Stimulated activated CD8-positive, alpha-beta memory T cell treated with anti-CD3 and anti-CD28 coated beads, Interleukin-12 subunit alpha, Interleukin-12 subunit beta, amount 100 ng/mL, for 24 hours (primary cell): ENCODE data around the gene TUFT1.
"Not testable (repeated sequence)": the region's sequence is repeated elsewhere in the genome, so short reads cannot be mapped to it uniquely, and the experiment has no call there.

Experiments used
- DNase-seq: peaks from one replicate; pipeline ENCODE4 v3.0.0-alpha.2; 2020; ENCODE audit errors: extremely low read depth

TUFT1 gene

DNA sequence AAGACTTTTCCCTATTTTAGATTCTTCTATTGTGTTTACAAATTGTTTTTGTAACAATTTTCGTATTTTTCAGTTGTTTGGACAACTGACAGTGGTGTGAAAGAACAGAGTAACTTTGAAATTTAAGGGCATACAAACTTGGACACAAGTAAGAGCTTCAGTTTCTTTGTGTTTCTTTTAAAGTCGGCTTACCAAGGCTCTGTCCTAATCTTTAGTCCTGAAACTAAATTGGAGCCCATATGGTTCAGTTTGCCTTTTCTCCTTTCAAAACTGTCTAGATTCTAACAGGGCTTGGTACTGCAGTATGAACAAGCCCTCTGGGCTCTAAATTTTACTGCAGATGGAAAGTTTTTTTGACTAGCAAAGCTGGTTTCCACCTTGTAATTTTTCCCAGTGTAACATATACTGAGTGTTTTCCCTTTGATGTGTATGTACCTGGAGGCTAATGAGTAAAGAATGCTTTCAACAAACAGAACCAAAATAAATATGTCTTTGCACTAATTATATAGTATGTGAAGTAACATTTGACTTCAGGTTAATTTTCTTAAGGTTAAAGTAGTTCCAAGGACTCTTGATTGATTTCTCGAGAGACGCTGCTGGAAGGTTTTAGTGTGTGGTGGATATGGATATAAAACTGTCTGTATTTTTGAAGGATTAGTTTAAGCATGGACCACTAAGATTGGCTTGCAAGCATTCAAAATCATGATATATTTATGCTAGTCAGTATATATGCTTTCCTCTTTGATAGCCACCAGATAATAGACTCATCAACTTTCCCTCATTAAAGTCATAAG, 75.8 kb downstream of the TUFT1 start:
- no peak for DNase-seq

DNA sequence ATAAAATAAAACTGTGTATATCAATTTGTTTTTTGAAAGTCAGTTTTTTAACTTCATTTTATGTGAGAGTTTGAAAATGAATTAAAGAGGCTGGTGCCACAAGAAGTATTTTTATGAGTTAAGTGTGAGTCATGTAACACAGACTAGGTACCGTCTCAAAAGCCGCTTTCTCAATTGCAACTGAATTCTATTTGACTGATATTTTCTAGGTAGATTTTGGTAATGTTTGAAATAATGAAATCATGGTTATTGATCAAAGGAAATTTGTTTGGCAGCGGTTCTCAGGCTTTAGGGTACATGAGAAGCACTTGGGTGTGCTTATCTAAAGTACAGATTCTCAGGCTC, 76.4 kb downstream of the TUFT1 start:
- no peak for DNase-seq

DNA sequence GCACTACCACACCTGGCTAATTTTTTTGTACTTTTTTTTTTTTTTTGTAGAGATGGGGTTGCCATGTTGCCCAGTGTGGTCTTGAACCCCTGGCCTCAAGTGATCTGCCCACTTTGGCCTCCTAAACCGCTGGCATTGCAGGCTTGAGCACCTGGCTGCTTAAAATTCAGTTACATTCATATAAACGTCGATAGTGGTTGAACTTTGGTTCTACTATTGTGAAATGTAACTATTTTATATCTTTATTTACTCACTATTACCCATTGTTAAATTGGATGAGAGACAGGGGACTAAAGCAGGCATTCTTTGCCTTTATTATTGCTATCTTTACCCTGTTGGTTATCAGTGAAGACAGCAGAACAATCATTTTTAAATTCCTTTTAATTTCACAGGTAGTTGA, 77.9 kb downstream of the TUFT1 start:
- DNase-seq, result no peak

DNA sequence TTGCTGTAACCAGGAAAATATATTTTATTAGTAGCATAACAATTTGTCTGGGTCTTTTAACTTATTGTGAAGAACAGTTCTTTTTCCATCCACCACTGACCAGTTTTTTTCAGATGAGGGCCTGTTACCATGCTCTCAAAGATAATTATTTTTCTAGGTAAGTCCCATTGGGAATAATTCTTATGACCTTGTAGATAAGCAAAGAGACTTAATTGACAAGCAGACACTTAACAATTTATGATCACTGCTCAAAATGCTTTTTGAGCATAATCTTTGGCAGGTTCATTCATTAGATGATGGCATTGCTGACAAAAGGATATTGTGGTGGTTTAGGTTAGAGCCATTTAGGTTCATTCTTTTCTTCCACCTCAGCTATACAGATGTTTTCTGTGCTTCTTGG, 78.4 kb downstream of the TUFT1 start:
- no peak for DNase-seq

DNA sequence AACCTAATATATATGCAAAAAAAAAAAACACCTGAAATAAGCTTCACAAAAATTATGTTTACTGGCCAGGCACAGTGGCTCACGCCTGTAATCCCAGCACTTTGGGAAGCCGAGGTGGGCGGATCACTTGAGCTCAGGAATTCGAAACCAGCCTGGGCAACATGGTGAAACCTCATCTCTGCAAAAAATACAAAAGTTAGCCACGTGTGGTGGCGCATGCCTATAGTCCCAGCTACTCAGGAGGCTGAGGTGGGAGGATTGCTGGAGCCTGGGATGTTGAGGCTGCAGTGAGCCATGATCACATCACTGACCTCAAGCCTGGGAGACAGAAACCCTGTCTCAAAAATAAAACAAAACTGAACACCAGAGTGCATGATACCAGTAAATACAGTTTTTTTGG, 78.9 kb downstream of the TUFT1 start:
- DNase-seq, result not testable (repeated sequence)

DNA sequence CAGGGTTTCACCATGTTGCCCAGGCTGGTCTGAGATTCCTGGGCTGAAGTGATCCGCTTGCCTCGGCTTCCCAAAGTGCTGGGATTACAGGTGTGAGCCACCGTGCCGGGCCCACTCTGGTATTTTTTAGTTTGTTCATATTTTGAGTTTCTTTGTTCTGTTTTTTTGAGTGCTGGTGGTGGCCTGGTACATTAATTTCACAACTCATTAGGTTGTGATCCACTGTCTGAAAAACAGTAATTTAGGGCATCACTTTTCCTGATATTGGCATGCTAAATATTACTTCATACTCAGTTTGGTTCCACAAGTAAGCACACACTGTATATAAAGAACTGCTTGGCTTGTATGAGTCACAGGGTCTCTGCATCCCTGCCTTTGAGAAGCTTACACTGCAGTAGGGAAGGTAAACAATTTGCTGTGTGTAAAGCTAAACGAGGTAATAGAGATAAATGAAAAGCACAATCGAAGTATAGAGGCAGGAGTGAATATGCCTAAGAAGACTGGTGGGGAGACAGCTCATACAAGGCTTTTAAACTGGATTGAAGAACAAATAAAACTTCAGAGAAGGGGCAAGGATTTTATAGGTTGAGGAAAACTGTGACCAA, 79.5 kb downstream of the TUFT1 start:
- DNase-seq, result no peak

DNA sequence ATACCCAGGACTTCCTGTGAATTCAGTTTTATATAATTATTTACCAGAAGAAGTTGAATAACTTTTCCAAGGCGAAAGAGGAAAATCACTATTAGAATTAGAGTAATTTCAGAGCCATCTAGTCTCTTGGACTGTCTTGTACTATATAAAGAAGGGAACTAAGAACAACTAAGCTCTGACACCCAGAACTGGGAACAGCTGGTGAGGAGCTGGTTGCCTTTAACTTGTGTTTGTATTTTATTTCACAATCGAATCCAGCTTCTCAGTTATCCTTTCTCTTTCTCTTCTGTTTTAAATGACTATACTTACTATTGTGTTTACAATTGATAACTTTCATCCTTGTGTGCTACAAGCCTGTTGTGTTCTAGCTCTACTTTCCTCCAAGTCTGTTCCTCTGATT, 80.2 kb downstream of the TUFT1 start:
- DNase-seq, result no peak

DNA sequence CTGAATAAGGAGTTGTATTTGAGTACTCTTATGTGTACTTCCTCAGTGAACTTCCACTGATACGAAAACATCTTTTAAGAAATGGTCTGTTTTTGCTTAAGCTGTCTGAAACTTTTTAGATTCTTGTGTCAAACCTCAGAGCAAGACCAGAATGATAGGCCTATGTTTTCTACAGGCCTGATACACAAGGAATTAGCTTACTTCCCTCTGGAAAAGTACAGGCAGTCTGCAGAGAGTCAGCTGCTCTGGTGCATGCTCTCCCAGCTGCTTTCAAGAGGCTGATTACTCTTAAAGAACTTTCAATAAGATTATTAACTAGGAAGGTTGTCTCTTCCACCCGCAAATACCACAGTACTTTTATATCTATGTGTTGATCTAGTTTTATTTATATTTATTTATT, 81.2 kb downstream of the TUFT1 start:
- no peak for DNase-seq

DNA sequence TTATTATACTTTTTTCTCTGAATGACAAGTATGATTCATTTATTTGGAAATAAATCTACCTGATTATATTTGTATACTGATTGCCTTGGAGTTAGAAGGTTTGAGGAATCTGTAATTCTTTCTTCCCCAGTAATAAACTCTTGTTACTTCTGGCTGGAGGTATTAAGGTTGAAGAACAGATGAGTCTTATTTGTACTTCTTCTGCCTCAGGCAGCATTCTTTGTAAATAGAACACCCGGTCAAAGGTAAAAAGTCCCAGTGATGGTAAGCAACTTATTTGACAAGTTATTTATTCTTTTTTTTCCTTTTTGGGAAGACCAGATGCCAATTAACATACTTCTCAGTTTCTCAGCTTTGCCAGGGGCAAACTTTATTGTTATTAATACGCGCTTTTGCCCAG, 84.7 kb downstream of the TUFT1 start:
- no peak for DNase-seq

DNA sequence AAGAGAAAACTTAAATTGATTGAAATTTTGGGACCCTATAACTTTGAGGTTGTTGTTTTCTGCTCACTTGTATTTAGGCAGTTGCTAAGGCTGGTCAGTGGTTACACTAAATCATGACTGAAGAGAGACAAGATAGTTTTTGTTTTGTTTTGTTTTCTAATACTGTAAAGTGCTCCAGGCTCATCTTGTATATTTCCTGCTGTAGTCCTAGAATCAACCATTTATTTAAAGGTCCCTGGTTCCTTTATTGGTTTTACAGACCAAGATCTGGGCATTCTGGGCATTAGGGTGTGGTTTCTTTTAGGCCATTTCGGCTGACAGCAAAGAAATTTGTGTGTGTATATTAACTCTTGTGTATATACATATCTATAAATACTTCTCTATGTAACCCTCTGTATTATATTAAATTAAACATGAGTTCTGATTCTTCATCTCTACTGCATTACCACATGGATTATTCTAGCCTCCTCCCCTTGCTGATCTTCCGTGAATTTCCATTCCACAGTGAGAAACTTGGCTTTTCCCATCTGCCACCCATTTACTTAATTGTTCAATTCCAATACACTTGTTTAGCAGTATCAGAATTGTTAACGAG, 86.7 kb downstream of the TUFT1 start:
- no peak for DNase-seq

DNA sequence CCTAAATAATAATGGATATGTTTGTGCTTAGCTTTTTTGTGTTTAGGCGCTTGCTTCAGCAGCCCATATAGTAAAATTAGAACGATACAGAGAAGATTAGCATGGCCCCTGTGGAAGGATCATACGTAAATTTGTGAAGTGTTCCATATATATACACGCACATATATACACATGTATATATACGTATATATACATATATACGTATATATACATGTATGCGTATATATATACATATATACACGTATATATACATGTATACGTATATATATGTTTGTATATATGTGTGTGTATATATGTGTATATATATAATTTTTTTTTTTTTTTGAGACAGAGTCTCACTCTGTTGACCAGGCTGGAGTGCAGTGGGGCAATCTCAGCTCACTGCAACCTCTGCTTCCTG, 89.2 kb downstream of the TUFT1 start:
- DNase-seq, result no peak
